WTC11 (cell line): ENCODE measurements around the gene SLC15A2. TPM values are rescaled to one million over a fixed set of nuclear protein-coding genes. Genes with fewer than 3 reads are reported as not detected.
A peak's percentile ranks its signal among the peaks of the same experiment; 100 is the strongest.
"Not testable (repeated sequence)": the region's sequence is repeated elsewhere in the genome, so short reads cannot be mapped to it uniquely, and the experiment has no call there.

Source experiments
- ATAC-seq: fragments of 200-7000 bp; cut with Tn5 transposase; 2 replicates; pipeline ENCODE4 v1.10.0; 2021; ENCODE audit warnings: mild to moderate bottlenecking, moderate library complexity
- CTCF ChIA-PET: fragments of 300-600 bp; sonication (Branson Sonifier 250); formaldehyde crosslinking; loops from one replicate; lab custom pipeline; 2021; ENCODE audit warnings: antibody characterized with exemption; lab: Charles Lee
- POLR2A ChIA-PET: fragments of 350-600 bp; sonication (Branson Sonifier 250); formaldehyde crosslinking; loops from one replicate; lab custom pipeline; 2021; ENCODE audit warnings: antibody characterized with exemption; lab: Charles Lee
- DNase-seq: peaks from one replicate; pipeline ENCODE4 v3.0.0; 2021; ENCODE audit warnings: low spot score
- H3K27ac Mint-ChIP-seq: 2 replicates; pipeline ENCODE4 v1.8.0; 2021; ENCODE audit warnings: mixed read lengths
- H3K27me3 Mint-ChIP-seq: 2 replicates; pipeline ENCODE4 v1.8.0; 2021; ENCODE audit warnings: low read depth, mild to moderate bottlenecking, moderate library complexity, mixed read lengths
- H3K36me3 Mint-ChIP-seq: 2 replicates; pipeline ENCODE4 v1.8.0; 2021; ENCODE audit warnings: mixed read lengths
- H3K4me1 Mint-ChIP-seq: 2 replicates; pipeline ENCODE4 v1.8.0; 2022; ENCODE audit warnings: mixed read lengths
- H3K4me3 Mint-ChIP-seq: 2 replicates; pipeline ENCODE4 v1.8.0; 2021; ENCODE audit warnings: mild to moderate bottlenecking, moderate library complexity, mixed read lengths
- H3K9me3 Mint-ChIP-seq: 2 replicates; pipeline ENCODE4 v1.8.0; 2021; ENCODE audit warnings: mixed read lengths
- FOXP1 ChIP-seq: sonication (generic); formaldehyde crosslinking; IDR thresholded peaks from 2 replicates; pipeline ENCODE4 v1.8.0; 2022; ENCODE audit warnings: missing genetic modification reagents, mild to moderate bottlenecking, moderate library complexity, borderline replicate concordance
- GABPB1 ChIP-seq: sonication (generic); formaldehyde crosslinking; IDR thresholded peaks from 2 replicates; pipeline ENCODE4 v1.8.1; 2023; ENCODE audit warnings: mild to moderate bottlenecking, missing genetic modification reagents
- GTF2I ChIP-seq: fragments of 250-450 bp; sonication (Bioruptor Pico); conservative IDR thresholded peaks from 2 replicates; pipeline ENCODE4 v1.4.0; 2021; ENCODE audit warnings: mild to moderate bottlenecking
- IRF2 ChIP-seq: sonication (generic); formaldehyde crosslinking; IDR thresholded peaks from 2 replicates; pipeline ENCODE4 v1.8.0; 2022; ENCODE audit warnings: low read depth, missing genetic modification reagents, borderline replicate concordance
- NR2C2 ChIP-seq: sonication (generic); formaldehyde crosslinking; IDR thresholded peaks from 2 replicates; pipeline ENCODE4 v1.8.0; 2022; ENCODE audit warnings: mild to moderate bottlenecking, missing genetic modification reagents
- PRDM15 ChIP-seq: sonication (generic); formaldehyde crosslinking; IDR thresholded peaks from 2 replicates; pipeline ENCODE4 v1.8.0; 2022; ENCODE audit warnings: missing genetic modification reagents
- PRRX2 ChIP-seq: fragments of 250-450 bp; sonication (Bioruptor Pico); IDR thresholded peaks from 2 replicates; pipeline ENCODE4 v1.8.0; 2021; ENCODE audit warnings: mild to moderate bottlenecking
- SOX15 ChIP-seq: fragments of 250-450 bp; sonication (Bioruptor Pico); IDR thresholded peaks from 2 replicates; pipeline ENCODE4 v1.9.0; 2021; ENCODE audit warnings: mild to moderate bottlenecking
- ZMAT4 ChIP-seq: fragments of 250-450 bp; sonication (Bioruptor Pico); IDR thresholded peaks from 2 replicates; pipeline ENCODE4 v1.9.0; 2021; ENCODE audit warnings: mild to moderate bottlenecking
- ZNF263 ChIP-seq: sonication (generic); formaldehyde crosslinking; IDR thresholded peaks from 2 replicates; pipeline ENCODE4 v1.8.1; 2022; ENCODE audit warnings: low read depth, mild to moderate bottlenecking, moderate library complexity, missing genetic modification reagents
- ZNF396 ChIP-seq: fragments of 250-450 bp; sonication (Bioruptor Pico); IDR thresholded peaks from 2 replicates; pipeline ENCODE4 v1.8.0; 2021; ENCODE audit warnings: mild to moderate bottlenecking, moderate library complexity, borderline replicate concordance
- ZNF425 ChIP-seq: fragments of 250-450 bp; sonication (Bioruptor Pico); conservative IDR thresholded peaks from 2 replicates; pipeline ENCODE4 v1.9.0; 2021; ENCODE audit warnings: mild to moderate bottlenecking
- ZNF671 ChIP-seq: fragments of 250-450 bp; sonication (Bioruptor Pico); IDR thresholded peaks from 2 replicates; pipeline ENCODE4 v1.8.0; 2021; ENCODE audit warnings: mild to moderate bottlenecking
- total RNA-seq: library from RNA; stranded (reverse); gene quantifications from 3 replicates; pipeline ENCODE4 v1.2.3, GENCODE V29; 2021
- TF ChIP-seq, protein P1 (sequence below): sonication (generic); formaldehyde crosslinking; IDR thresholded peaks from 2 replicates; pipeline ENCODE4 v1.8.0; 2022; ENCODE audit warnings: mild to moderate bottlenecking, missing genetic modification reagents
- TF ChIP-seq, protein P2 (sequence below): fragments of 200-600 bp; IDR thresholded peaks from 2 replicates; pipeline ENCODE4 v1.8.0; 2022; ENCODE audit warnings: antibody characterized with exemption

The SLC15A2 gene
- total RNA-seq, 1 experiment from 2014 or later = 2.4 TPM

DNA sequence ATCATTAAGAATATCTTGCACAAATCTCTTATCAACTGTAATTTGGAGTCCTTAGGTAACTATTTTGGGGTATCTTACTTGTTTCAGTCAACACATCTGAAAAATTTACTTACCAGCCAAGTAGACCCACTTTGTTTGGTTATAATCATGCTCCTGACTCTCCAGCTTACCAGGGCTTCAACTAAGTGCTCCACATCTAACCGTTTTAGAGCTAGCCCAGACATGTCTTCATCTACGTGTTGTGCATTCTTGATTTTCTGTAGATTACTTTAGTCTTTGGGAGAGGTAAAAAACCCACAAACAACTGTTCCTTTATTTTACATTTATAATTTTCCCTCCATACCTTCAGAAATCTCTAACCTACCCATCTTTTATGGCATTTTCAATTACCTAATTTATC, 41.9 kb upstream of the SLC15A2 start (continued):
- TF ChIP-seq PRDM15 (no peak), NR2C2 (CRISPR knock-in tag) (no peak), GTF2I (CRISPR knock-in tag) (no peak)
- TF ChIP-seq, protein P1, sequence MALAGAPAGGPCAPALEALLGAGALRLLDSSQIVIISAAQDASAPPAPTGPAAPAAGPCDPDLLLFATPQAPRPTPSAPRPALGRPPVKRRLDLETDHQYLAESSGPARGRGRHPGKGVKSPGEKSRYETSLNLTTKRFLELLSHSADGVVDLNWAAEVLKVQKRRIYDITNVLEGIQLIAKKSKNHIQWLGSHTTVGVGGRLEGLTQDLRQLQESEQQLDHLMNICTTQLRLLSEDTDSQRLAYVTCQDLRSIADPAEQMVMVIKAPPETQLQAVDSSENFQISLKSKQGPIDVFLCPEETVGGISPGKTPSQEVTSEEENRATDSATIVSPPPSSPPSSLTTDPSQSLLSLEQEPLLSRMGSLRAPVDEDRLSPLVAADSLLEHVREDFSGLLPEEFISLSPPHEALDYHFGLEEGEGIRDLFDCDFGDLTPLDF = no peak
- TF ChIP-seq, all 79 proteins: peak for 0

GRCh38 chr3:121855555-121855954, 38.6 kb upstream of the SLC15A2 start:
- Mint-ChIP-seq H3K4me3 (no peak overlapping the region), H3K27ac (no peak overlapping the region), H3K27me3 (no peaks in the 10 kb centered on the region), H3K36me3 (peaks cover 13% of the 10 kb centered on the region), H3K9me3 (peaks cover 3% of the 10 kb centered on the region; the same call in 1 of the 2 replicates), H3K4me1 (peaks cover 4% of the 10 kb centered on the region; the same call in 1 of the 2 replicates)
- ATAC-seq (peak; percentile 92), DNase-seq (no peak)
- TF ChIP-seq, protein P2, sequence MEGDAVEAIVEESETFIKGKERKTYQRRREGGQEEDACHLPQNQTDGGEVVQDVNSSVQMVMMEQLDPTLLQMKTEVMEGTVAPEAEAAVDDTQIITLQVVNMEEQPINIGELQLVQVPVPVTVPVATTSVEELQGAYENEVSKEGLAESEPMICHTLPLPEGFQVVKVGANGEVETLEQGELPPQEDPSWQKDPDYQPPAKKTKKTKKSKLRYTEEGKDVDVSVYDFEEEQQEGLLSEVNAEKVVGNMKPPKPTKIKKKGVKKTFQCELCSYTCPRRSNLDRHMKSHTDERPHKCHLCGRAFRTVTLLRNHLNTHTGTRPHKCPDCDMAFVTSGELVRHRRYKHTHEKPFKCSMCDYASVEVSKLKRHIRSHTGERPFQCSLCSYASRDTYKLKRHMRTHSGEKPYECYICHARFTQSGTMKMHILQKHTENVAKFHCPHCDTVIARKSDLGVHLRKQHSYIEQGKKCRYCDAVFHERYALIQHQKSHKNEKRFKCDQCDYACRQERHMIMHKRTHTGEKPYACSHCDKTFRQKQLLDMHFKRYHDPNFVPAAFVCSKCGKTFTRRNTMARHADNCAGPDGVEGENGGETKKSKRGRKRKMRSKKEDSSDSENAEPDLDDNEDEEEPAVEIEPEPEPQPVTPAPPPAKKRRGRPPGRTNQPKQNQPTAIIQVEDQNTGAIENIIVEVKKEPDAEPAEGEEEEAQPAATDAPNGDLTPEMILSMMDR = peak; percentile 17; the same call in 1 of the 2 replicates
- TF ChIP-seq FOXP1 (no peak), ZNF425 (CRISPR knock-in tag) (no peak), ZNF263 (CRISPR knock-in tag) (no peak)
- CTCF ChIA-PET = no interaction called here
- POLR2A ChIA-PET = no interaction called here

- POLR2A ChIA-PET = interaction anchor here (0.6 kb wide), 1 partner anchor 52 kb away, joined by 4 read pairs; no protein-coding TSS in a partner anchor
- H3K4me3 Mint-ChIP-seq, DNase-seq, ATAC-seq, H3K4me1 Mint-ChIP-seq, CTCF ChIA-PET, H3K27ac Mint-ChIP-seq, H3K27me3 Mint-ChIP-seq: not testable (repeated sequence)
- H3K9me3 Mint-ChIP-seq = peaks cover 12% of the 10 kb centered on the region
- H3K36me3 Mint-ChIP-seq = peaks cover 23% of the 10 kb centered on the region
These were observed 36.4 kb upstream of the SLC15A2 start for GRCh38 chr3:121857778-121858177.

DNA sequence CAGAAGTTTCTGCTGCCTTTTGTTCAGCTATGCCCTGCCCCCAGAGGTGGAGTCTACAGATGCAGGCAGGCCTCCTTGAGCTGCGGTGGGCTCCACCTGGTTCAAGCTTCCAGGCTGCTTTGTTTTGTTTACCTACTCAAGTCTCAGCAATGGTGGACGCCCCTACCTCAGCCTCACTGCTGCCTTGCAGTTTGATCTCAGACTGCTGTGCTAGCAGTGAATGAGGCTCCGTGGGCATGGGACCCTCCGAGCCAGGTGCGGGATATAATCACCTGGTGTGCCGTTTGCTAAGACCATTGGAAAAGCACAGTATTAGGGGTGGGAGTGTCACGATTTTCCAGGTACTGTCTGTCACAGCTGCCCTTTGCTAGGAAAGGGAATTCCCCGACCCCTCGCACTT, 31.0 kb upstream of the SLC15A2 start:
- POLR2A ChIA-PET, ATAC-seq, H3K4me3 Mint-ChIP-seq, H3K27me3 Mint-ChIP-seq, CTCF ChIA-PET, DNase-seq, H3K27ac Mint-ChIP-seq, H3K4me1 Mint-ChIP-seq: not testable (repeated sequence)
- Mint-ChIP-seq H3K36me3 (peaks cover 34% of the 10 kb centered on the region), H3K9me3 (peaks cover 27% of the 10 kb centered on the region)

GRCh38 chr3:121863801-121864200, 30.4 kb upstream of the SLC15A2 start:
- H3K36me3 Mint-ChIP-seq = peaks cover 30% of the 10 kb centered on the region
- H3K27ac Mint-ChIP-seq = no peak overlapping the region
- no peak overlapping the region for H3K4me3 Mint-ChIP-seq
- H3K9me3 Mint-ChIP-seq = peaks cover 26% of the 10 kb centered on the region
- ATAC-seq (no peak), DNase-seq (no peak)
- POLR2A ChIA-PET = no interaction called here
- no peaks in the 10 kb centered on the region for H3K4me1 Mint-ChIP-seq
- CTCF ChIA-PET = no interaction called here
- H3K27me3 Mint-ChIP-seq = no peaks in the 10 kb centered on the region
- TF ChIP-seq GABPB1 (CRISPR knock-in tag) = no peak
- TF ChIP-seq SOX15 (CRISPR knock-in tag) = no peak
- no peak for TF ChIP-seq IRF2 (CRISPR knock-in tag)
- no peak for TF ChIP-seq ZNF671 (CRISPR knock-in tag)
- TF ChIP-seq ZMAT4 (CRISPR knock-in tag) = no peak
- TF ChIP-seq PRDM15 = no peak
- no peak for TF ChIP-seq ZNF396
- TF ChIP-seq PRRX2 = no peak
